ENCODE data around the gene AKR1B15.

AKR1B15 gene

DNA sequence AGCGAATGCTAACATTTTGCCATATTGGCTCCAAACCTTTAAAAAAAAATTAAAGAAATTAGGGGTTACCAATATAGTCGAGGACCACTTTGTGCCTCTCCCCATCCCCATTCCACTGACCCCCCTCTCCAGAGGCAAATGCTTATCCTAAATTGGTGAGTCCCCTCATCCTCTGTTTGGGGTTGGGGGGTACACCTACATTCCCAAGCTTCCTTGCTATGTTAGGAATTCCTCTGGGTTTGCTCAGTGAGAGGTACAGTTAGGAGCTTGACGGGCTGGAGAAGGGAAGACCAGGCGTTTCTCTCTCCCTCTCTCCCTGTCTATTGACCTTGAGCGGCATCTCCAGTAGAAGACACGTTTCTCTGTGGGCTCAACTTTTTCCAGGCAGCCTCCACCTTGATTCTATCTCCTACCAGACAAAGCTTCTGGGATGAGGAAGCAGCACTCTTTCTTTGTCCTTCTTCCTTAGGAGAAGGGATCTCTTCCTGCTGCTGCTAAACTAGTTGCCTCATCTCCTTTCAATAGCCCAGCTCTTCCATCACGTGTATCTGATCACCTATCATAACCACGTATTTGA, 6.6 kb upstream of the AKR1B15 start:
- TF ChIP-seq, protein P1, sequence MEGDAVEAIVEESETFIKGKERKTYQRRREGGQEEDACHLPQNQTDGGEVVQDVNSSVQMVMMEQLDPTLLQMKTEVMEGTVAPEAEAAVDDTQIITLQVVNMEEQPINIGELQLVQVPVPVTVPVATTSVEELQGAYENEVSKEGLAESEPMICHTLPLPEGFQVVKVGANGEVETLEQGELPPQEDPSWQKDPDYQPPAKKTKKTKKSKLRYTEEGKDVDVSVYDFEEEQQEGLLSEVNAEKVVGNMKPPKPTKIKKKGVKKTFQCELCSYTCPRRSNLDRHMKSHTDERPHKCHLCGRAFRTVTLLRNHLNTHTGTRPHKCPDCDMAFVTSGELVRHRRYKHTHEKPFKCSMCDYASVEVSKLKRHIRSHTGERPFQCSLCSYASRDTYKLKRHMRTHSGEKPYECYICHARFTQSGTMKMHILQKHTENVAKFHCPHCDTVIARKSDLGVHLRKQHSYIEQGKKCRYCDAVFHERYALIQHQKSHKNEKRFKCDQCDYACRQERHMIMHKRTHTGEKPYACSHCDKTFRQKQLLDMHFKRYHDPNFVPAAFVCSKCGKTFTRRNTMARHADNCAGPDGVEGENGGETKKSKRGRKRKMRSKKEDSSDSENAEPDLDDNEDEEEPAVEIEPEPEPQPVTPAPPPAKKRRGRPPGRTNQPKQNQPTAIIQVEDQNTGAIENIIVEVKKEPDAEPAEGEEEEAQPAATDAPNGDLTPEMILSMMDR (IDR thresholded peaks at IDR 0.05; ENCODE audit: low read depth, low read length): no peak

DNA sequence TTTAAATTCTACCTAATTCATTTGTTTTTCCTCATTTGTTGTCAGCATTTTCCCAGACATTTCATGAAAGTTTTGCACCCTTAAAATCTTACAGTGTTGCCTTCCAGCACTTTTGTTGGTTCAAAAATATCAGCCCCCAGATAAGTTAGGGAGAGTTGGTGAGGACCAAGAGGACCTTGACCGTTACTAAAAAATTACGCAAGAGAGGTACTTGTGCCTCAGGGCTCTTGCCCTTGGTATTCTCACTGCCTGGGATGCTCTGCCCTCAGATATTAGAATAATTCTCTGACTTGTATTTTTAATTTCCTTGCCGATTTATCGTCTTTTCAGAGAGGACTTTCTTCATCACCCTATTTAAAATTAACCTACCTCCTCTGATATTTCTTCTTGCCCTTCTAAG, 3.5 kb upstream of the AKR1B15 start:
- DNase-seq: no peak
- TF ChIP-seq, protein P1 (IDR thresholded peaks at IDR 0.05; ENCODE audit: low read depth, low read length): no peak
- H3K27ac ChIP-seq: peak overlapping the region; percentile 97
- no peaks in the 10 kb centered on the region for H3K27me3 ChIP-seq (ENCODE audit: insufficient read depth, low read depth, severe bottlenecking)
- no peaks in the 10 kb centered on the region for H3K36me3 ChIP-seq
- no peaks in the 10 kb centered on the region for H3K9me3 ChIP-seq (ENCODE audit: severe bottlenecking)
- H3K4me3 ChIP-seq (ENCODE audit: low read depth, low read length): no peak overlapping the region

More for the DNA sequence above, 6.6 kb upstream of the AKR1B15 start:
- H3K27ac ChIP-seq: no peak overlapping the region
- no peaks in the 10 kb centered on the region for H3K9me3 ChIP-seq (ENCODE audit: severe bottlenecking)
- no peak for DNase-seq
- H3K27me3 ChIP-seq (ENCODE audit: insufficient read depth, low read depth, severe bottlenecking): no peaks in the 10 kb centered on the region
- H3K4me3 ChIP-seq (ENCODE audit: low read depth, low read length): no peak overlapping the region
- H3K36me3 ChIP-seq: no peaks in the 10 kb centered on the region

DNA sequence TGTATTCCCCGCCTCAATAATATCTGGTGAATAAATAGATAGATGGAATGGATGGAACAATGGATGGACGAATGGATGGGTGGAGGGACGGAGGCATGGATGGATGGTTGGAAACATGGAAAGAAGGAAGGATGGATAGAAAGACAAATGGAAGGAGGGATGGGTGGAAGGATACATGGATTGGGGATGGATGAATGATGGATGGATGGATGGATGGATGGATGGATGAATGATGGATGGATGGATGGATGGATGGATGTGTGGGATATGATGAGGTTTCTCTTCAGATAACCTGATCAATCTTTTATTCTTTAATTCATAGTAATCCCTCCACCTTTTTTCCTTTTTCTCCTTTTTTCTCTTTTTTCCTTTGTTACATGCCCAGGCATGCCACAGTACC, 3.0 kb upstream of the AKR1B15 start:
- Histone ChIP-seq H3K27ac (peak overlapping the region; percentile 97), H3K4me3 (ENCODE audit: low read depth, low read length) (no peak overlapping the region), H3K36me3 (no peaks in the 10 kb centered on the region), H3K9me3 (ENCODE audit: severe bottlenecking) (no peaks in the 10 kb centered on the region), H3K27me3 (ENCODE audit: insufficient read depth, low read depth, severe bottlenecking) (no peaks in the 10 kb centered on the region)
- no peak for DNase-seq
- TF ChIP-seq, protein P1 (IDR thresholded peaks at IDR 0.05; ENCODE audit: low read depth, low read length): no peak

DNA sequence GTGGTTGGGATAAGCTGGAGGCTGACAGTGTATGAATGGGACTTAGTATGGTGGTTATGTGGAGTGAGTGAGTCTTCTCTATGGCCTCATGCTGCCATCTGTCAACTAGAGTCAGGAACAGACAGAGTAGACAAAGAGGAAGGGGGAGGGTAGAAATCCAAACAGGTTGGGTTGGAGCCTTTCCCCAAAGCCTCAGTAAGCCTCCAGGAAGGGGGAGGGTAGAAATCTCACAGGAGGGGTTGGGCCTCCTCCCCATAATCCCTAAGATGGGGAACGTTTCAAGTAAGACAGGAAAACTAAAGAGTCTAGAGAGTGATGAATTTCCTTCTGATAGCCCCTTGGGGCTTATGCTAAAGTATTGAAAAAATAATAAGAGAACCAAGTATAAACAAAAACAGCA, 2.0 kb upstream of the AKR1B15 start:
- peak; percentile 90 for DNase-seq
- TF ChIP-seq, protein P1 (IDR thresholded peaks at IDR 0.05; ENCODE audit: low read depth, low read length): 0 out of 2 replicates have a peak, but pooled peaks have one; percentile 15
- no peaks in the 10 kb centered on the region for H3K36me3 ChIP-seq
- no peaks in the 10 kb centered on the region for H3K9me3 ChIP-seq (ENCODE audit: severe bottlenecking)
- H3K27me3 ChIP-seq (ENCODE audit: insufficient read depth, low read depth, severe bottlenecking): no peaks in the 10 kb centered on the region
- H3K27ac ChIP-seq: peak overlapping the region; percentile 97
- peak overlapping the region; percentile 35 for H3K4me3 ChIP-seq (ENCODE audit: low read depth, low read length)

DNA sequence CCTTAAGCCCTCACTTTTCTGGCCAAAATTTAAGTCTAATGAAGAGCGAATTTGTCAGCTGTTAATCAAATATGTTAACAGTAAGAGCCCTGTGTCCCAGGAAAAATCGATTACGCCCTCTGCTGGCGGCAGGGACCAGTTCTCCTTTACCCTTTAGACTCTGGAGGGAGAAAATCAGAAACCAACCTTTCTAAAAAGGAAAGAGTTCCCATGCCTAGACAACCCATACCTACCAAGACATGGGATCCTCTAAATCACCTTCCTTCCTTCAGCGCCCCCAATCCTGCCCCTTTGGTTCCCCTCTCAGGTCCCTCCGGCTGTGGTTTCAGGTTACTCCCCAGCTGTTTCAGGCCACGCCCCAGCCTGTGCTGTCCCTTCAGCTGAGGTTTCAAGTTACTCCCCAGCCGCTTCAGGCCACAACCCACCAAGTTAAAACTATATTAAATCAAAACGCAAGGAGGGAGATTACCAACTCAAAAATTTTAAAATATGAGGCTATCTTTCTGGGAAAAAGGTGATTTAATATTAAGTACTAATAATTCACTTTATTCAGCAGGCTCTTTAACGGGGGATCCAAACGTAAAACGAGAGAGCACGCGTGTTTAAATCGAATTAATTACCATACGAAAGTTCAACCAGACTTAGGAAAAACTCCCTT, 1.4 kb upstream of the AKR1B15 start:
- H3K9me3 ChIP-seq (ENCODE audit: severe bottlenecking): no peaks in the 10 kb centered on the region
- H3K4me3 ChIP-seq (ENCODE audit: low read depth, low read length): peak overlapping the region; percentile 35
- DNase-seq: peak; percentile 84
- H3K27me3 ChIP-seq (ENCODE audit: insufficient read depth, low read depth, severe bottlenecking): no peaks in the 10 kb centered on the region
- H3K27ac ChIP-seq: peak overlapping the region; percentile 97
- TF ChIP-seq, protein P1 (IDR thresholded peaks at IDR 0.05; ENCODE audit: low read depth, low read length): peak; percentile 69
- no peaks in the 10 kb centered on the region for H3K36me3 ChIP-seq

Measured in WERI-Rb-1 (cell line).